Activated naive CD4-positive, alpha-beta T cell treated with anti-CD3 and anti-CD28 coated beads, Interleukin-2, amount 50 U/mL, for 24 hours (primary cell): ENCODE results near the gene ZNF425.

Experiments
- H3K27ac Mint-ChIP-seq: one replicate; pipeline ENCODE4 v1.8.0; 2021; ENCODE audit warnings: mild to moderate bottlenecking, mixed read lengths
- H3K27me3 Mint-ChIP-seq: one replicate; pipeline ENCODE4 v1.8.0; 2021; ENCODE audit warnings: mixed read lengths
- H3K36me3 Mint-ChIP-seq: one replicate; pipeline ENCODE4 v1.8.0; 2021; ENCODE audit warnings: mixed read lengths
- H3K4me1 Mint-ChIP-seq: one replicate; pipeline ENCODE4 v1.8.0; 2021; ENCODE audit warnings: mixed read lengths
- H3K4me3 Mint-ChIP-seq: one replicate; pipeline ENCODE4 v1.8.0; 2021; ENCODE audit warnings: mild to moderate bottlenecking, mixed read lengths
- H3K9me3 Mint-ChIP-seq: one replicate; pipeline ENCODE4 v1.8.0; 2021; ENCODE audit warnings: mixed read lengths

Gene ZNF425, protein sequence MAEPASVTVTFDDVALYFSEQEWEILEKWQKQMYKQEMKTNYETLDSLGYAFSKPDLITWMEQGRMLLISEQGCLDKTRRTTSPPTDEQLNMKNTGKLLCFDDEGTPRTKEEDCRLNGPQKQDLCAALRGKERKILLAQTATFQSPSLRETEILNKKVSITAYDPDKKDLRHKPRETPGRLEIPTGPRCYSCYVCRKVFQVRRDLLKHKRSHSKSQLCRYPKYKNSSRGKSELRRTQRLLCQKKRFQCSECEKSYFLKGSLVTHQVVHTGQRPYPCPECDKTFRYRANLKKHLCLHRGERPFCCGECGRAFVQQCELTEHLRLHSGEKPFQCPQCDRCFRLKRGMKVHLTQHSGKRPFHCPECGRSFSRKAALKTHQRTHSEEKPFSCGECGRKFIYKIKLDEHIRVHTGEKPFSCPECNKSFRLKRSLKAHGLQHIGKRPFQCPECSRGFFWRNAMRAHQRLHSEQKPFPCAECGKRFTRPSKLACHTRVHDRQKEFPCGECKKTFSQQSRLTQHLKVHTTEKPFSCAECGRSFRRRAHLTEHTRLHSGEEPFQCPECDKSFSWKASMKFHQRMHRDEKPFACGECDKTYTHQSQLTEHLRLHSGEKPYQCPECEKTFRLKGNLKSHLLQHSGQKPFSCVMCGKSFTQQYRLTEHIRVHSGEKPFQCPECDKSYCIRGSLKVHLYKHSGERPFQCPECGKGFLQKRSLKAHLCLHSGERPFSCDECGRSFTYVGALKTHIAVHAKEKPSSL

DNA sequence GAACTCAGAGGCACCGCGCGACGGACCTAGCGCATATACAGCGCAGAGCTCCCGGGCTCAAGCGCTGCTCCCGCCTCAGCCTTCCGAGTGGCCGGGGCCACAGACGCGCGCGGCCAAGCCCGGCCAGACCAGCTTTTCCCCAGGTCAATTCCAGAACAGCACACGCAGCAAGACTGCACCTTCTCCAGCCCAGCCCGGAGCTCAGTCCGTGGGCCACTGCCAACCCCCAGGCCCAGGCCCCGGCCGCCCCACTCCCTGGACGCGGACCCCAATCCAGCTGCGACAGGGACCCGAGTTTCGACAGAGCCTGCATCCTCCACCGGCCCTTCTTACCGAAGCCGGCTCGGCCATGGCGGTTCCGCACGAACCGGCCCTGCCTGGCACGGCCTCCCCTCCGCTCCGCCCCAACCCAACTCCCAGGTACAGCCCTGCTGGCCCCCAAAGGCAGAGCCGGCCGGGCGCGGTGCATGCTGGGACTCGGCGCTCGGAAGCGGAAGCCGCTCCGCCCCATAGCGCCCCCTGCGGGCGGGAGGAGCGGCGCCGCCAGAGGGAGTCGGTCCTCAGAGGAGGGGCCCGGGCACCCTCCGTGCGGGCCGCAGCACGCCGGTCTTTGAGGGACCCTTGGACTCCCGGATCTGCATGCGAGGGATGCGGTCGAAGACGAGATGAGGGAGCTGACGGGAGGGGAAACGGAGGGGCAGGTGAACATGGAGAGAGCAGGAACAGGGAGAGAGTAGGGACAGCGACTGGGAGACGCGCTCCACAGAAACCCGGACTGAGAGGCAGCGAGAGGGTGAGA, at the start of gene ZNF425:
Gene ZNF425, minus strand, starts transcription at position 462 of the 799 bp plus-strand sequence. Its CDS starts 111 bp downstream, at position 351.
- no peaks in the 10 kb centered on the region for H3K27me3 Mint-ChIP-seq
- H3K4me1 Mint-ChIP-seq: peaks cover 21% of the 10 kb centered on the region
- peaks cover 7% of the 10 kb centered on the region for H3K36me3 Mint-ChIP-seq
- no peaks in the 10 kb centered on the region for H3K9me3 Mint-ChIP-seq
- peak within 1 kb of the TSS; percentile 99 for H3K27ac Mint-ChIP-seq
- peak within 1 kb of the TSS; percentile 96 for H3K4me3 Mint-ChIP-seq

DNA sequence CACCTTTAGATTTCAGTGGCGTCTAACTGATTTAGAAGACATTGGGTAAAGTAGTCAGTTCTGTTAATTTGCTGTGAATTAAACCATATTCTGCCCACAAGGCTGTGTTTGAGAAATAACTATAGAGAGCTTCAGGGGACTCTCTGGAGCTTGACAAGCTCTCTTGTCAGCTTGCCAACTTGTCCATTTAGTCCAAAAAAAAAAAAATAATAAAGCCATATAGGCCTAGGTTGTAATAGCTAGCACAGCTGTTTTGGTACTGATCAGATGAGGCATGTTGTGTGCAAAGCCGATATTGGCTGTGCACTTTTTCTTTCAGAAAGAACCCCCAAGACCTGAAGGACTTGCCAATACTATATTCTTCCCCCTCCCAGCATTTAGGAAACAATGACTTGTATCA, 49.0 kb upstream of the ZNF425 start:
- H3K36me3 Mint-ChIP-seq: peaks cover 22% of the 10 kb centered on the region
- H3K4me1 Mint-ChIP-seq: peaks cover 3% of the 10 kb centered on the region
- H3K27me3 Mint-ChIP-seq: no peaks in the 10 kb centered on the region
- H3K27ac Mint-ChIP-seq: no peak overlapping the region
- no peak overlapping the region for H3K4me3 Mint-ChIP-seq
- no peaks in the 10 kb centered on the region for H3K9me3 Mint-ChIP-seq

DNA sequence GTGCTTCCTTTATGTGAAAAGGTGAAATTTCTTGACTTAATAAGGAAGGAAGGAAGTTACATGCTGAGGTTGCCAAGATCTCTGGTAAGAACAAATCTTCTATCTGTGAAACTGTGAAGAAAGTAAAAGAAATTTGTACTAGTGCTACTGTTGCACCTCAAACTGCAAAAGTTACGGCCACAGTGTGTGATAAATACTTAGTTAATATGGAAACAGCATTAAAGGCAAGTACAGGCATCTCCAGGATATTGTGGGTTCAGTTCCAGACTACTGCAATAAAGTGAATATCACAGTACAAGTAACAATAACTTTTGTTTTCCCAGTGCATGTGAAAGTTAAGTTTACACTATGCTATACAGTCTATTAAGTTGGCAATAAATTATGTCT, 46.4 kb upstream of the ZNF425 start:
- Mint-ChIP-seq H3K4me3 (no peak overlapping the region), H3K9me3 (no peaks in the 10 kb centered on the region), H3K27ac (no peak overlapping the region), H3K36me3 (peaks cover 11% of the 10 kb centered on the region), H3K4me1 (peaks cover 3% of the 10 kb centered on the region), H3K27me3 (no peaks in the 10 kb centered on the region)

DNA sequence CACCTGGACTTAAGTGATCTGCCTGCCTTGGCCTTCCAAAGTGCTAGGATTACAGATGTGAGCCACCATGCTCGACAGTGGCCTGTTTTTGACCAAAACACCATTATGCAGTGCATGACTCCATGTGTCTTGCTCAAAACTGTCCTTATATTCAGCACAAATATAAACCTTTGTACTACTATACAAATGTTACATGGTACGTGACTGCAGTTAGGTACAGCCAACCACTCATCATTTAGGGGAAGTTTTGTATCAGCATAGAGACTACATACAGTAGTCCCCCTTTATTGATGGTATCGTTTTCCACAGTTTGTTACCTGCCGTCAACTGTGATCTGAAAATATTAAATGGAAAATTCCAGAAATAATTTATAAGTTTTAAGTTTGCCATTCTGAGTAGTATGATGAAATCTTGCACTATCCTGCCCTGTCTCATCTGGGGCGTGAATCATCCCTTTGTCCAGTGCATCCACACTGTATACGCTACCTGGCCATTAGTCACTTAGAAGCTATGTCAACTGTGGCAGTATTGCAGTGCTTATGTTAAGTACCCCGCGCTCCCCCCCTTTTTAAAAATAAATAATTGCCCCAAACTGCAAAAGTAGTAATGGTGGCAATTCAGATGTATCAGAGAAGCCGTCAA, 45.9 kb upstream of the ZNF425 start:
- peaks cover 6% of the 10 kb centered on the region for H3K36me3 Mint-ChIP-seq
- no peaks in the 10 kb centered on the region for H3K27me3 Mint-ChIP-seq
- H3K4me1 Mint-ChIP-seq: peaks cover 3% of the 10 kb centered on the region
- no peak overlapping the region for H3K27ac Mint-ChIP-seq
- no peaks in the 10 kb centered on the region for H3K9me3 Mint-ChIP-seq
- no peak overlapping the region for H3K4me3 Mint-ChIP-seq

DNA sequence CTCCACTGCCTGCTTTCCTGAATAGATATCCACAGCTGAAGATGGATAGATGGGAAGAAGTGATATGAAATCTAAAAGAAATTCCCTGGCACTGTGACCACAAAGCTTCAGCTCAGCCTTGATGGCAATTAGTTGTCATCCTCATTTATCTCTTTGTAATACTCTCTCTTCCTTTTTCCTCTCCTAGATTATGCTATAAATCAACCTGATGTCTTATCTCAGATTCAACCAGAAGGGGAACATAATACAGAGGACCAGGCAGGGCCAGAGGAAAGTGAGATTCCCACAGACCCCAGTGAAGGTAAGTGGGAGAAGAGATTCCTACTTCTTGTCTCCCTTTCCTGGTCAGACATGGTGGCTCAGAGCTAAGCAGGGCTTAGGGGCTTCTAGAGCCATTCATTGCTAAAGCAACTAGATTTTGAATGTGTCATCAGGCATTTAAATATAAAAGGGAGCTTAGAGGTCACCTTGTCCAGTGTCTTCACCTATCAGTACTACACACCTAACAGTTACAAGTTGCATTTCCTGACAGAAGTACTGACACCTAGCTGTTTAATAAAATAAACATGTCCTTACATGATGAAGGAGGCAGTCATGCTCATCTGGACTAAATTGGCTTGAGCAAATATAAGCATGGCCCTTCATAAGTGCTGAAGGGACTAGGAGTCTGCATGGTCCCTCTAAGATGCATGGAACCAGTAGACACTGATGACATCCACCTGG, 40.7 kb upstream of the ZNF425 start:
- Mint-ChIP-seq H3K4me3 (no peak overlapping the region), H3K27ac (peak overlapping the region; percentile 84), H3K27me3 (no peaks in the 10 kb centered on the region), H3K36me3 (peaks cover 5% of the 10 kb centered on the region), H3K4me1 (peaks cover 6% of the 10 kb centered on the region), H3K9me3 (no peaks in the 10 kb centered on the region)

DNA sequence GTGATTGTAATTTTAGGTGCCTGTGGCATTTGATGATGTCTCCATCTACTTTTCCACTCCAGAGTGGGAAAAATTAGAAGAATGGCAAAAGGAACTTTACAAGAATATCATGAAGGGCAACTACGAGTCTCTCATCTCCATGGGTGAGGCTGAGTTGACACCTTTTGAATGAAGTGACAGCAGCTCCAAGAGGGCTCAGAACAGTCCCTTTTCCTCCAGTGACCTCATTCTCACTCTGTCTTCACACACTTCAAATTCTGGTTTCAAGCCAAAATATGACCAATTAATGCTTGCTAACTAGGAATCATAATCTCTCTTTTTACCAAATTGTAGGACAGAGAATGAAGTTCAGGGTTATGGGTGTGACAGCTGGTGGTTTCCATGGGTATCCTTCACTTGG, 40.0 kb upstream of the ZNF425 start:
- peaks cover 10% of the 10 kb centered on the region for H3K4me1 Mint-ChIP-seq
- peak overlapping the region; percentile 84 for H3K27ac Mint-ChIP-seq
- peaks cover 5% of the 10 kb centered on the region for H3K36me3 Mint-ChIP-seq
- H3K9me3 Mint-ChIP-seq: no peaks in the 10 kb centered on the region
- H3K4me3 Mint-ChIP-seq: no peak overlapping the region
- no peaks in the 10 kb centered on the region for H3K27me3 Mint-ChIP-seq

DNA sequence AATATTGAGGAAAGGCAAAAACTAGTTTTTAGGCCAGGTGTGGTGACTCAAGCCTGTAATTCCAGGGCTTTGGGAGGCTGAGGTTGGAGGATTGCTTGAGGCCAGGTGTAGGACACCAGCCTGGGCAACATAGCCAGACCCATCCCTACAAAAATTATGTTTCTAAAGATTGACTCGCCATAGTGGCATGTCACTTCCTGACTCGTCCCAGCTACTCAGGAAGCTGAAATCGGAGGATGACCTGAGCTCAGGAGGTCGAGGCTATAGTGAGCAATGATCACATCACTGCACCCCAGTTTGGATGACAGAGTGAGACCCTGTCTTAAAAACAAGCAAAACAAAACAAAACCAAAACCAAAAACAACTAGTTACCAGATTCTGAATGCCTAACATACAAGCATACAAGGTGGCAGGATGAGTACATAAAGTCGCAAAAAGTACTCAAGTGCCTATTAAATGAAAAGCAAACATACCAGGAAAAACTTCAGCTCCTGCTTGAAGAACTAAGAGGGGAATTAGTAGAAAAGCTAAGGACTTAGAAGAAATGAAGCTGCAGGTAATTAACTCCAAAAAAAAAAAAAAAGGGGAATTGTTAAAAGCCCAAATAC, 35.2 kb upstream of the ZNF425 start:
- no peak overlapping the region for H3K27ac Mint-ChIP-seq
- no peaks in the 10 kb centered on the region for H3K27me3 Mint-ChIP-seq
- peaks cover 10% of the 10 kb centered on the region for H3K36me3 Mint-ChIP-seq
- H3K9me3 Mint-ChIP-seq: no peaks in the 10 kb centered on the region
- peaks cover 29% of the 10 kb centered on the region for H3K4me1 Mint-ChIP-seq
- H3K4me3 Mint-ChIP-seq: no peak overlapping the region

DNA sequence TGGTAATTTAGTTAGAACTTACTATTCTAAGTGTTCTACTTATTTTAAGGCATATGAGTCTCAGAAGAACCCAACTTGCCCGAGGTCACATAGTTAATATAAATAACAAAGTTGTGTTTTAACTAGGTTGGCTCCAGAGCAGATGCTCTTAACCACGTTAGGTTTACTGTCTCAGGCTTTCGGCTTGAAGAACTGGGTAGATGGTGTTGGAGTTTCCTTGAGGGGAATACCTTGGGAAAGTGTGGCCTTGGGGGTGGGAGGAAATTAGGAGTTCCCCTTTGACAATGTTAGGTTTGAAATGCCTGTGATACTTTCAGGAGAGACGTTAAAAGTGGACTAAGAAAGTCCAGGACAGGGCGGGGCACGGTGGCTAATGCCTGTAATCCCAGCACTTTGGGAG, 30.8 kb upstream of the ZNF425 start:
- H3K27ac Mint-ChIP-seq: no peak overlapping the region
- H3K27me3 Mint-ChIP-seq: no peaks in the 10 kb centered on the region
- H3K36me3 Mint-ChIP-seq: peaks cover 13% of the 10 kb centered on the region
- no peak overlapping the region for H3K4me3 Mint-ChIP-seq
- H3K9me3 Mint-ChIP-seq: no peaks in the 10 kb centered on the region
- H3K4me1 Mint-ChIP-seq: peaks cover 36% of the 10 kb centered on the region

DNA sequence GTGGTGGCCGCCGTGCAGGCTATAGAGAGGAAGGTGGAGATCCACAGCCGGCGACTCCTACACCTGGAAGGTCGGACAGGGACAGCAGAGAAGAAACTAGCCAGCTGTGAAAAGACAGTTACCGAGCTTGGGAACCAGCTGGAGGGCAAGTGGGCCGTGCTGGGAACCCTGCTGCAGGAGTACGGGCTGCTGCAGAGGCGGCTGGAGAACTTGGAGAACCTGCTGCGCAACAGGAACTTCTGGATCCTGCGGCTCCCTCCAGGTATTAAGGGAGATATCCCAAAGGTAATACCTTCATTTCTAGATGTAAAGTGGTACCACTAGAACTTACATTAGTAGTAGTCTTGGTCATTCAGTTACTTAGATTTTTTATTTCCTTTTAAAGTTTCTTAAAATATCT, 27.9 kb upstream of the ZNF425 start:
- H3K9me3 Mint-ChIP-seq: no peaks in the 10 kb centered on the region
- H3K27ac Mint-ChIP-seq: no peak overlapping the region
- H3K4me3 Mint-ChIP-seq: no peak overlapping the region
- H3K4me1 Mint-ChIP-seq: peaks cover 35% of the 10 kb centered on the region
- no peaks in the 10 kb centered on the region for H3K27me3 Mint-ChIP-seq
- H3K36me3 Mint-ChIP-seq: peaks cover 18% of the 10 kb centered on the region

DNA sequence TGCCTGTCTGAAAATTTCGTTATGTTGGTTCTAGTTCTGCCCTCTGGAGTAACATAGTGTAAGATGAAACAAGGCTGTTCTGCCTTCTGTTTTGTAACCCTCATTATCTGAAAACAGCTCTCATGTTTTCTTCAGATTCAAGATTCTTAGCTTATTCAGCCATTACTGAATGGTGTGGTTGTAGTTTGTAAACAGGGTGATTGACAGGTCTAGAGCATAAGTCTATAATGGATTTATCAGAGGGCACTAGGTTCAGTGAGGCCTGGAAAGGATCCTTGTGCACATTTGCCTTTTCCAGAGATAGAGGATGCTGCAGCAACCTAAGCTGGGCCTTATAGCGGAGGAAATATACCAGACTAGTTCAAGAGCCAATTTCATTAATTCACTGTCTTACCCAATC, 27.2 kb upstream of the ZNF425 start:
- H3K27me3 Mint-ChIP-seq: no peaks in the 10 kb centered on the region
- peaks cover 18% of the 10 kb centered on the region for H3K36me3 Mint-ChIP-seq
- peaks cover 40% of the 10 kb centered on the region for H3K4me1 Mint-ChIP-seq
- no peaks in the 10 kb centered on the region for H3K9me3 Mint-ChIP-seq
- peak overlapping the region; percentile 8 for H3K4me3 Mint-ChIP-seq
- H3K27ac Mint-ChIP-seq: no peak overlapping the region

DNA sequence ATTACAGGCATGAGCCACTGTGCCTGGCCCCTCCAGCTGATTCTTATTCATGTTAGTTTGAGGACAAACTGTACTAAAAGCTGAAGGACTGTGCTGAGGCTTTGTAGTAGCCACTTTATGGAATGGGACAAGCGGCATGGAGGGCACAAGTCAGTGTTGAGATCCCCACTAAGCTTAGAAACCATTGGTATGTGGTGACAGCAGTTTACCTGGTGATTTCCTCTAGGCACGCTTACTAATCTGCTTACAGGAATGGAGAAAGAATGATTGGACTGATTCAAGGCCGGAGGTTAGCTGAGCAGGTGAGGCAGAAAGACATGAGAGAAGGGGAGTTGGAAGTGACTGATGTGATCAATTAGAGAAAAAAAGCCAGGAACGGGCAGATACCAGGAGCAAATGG, 24.9 kb upstream of the ZNF425 start:
- Mint-ChIP-seq H3K9me3 (no peaks in the 10 kb centered on the region), H3K4me1 (peaks cover 42% of the 10 kb centered on the region), H3K27me3 (no peaks in the 10 kb centered on the region), H3K27ac (peak overlapping the region; percentile 57), H3K4me3 (peak overlapping the region; percentile 40), H3K36me3 (peaks cover 14% of the 10 kb centered on the region)

DNA sequence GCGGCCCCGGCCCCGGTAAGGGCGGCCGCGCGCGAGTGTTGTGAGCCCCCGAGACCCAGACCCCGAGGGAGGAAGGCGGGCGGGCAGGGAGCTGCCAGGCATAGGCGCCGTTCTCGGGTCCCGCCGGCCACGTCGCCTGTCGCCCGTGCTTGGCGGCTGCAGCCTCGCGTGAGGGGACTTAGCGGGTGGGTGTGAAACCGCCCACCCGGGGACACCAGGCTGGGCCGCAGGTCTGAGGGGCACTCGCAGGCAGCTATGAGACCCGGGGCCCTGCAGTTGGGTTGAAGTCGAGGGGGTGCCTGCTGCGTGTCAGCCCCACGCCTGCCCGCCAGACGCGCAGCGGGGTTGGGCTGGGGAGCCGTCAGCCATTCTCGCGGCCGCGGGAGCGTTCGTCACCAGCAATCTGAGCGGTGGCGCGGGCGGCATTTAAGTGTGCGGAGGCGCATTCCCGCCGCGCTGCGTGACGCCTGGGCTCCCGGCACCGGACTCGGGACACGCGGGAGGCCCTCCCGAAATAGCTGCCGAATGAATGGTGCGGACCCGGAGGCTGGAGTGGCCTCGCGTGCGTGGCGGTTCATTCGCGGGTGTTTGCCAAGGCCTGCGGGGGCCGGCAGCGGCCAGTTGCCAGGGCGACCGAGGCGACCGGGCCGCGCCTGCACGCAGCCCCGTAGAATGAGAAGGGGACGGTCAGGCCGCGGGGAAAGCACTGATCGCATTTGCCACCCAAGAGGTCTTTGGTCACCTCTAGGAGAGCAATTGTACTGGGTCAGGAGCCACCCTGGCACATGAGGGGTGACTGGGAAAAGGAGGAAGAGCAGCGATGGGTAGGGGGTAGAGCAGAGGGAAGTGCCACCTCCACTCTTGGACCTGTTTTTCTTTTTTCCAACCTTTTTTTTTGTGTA, 21.9 kb upstream of the ZNF425 start:
- Mint-ChIP-seq H3K4me3 (peak overlapping the region; percentile 87), H3K27me3 (no peaks in the 10 kb centered on the region), H3K36me3 (peaks cover 7% of the 10 kb centered on the region), H3K4me1 (peaks cover 41% of the 10 kb centered on the region), H3K27ac (peak overlapping the region; percentile 55), H3K9me3 (no peaks in the 10 kb centered on the region)

DNA sequence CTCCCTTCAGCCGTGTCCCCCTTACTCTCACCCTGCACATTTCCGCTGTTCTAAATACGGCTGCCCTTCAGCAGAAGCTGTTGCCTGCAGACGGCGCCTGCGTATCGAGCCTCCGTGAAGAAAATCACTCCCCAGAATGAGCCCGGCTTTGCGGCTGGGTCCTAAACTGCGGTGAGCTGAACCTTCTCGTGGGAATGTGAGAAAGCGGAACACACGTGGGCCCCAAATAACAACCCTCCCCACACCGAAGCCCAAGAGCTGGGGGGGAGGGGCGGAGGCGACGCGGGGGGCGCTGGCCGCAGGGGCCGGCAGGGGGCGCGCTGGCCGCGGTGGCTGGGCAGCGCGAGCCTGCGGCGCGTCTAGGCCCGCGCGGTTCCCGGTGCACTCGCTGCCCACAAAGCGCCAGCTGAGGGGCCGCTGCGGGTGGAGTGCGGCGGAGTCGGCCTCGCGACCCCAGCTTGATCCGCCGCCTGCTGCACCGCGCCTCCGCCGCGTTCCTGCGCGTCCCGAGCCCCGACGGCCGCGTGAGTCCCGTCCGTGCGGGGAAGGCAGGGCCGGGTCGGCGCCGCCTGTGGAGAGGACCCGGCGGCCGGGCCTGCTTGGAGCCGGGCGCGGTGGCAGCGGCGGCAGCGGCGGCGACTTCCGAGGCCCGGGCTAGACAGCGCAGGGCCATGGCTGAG, 21.1 kb upstream of the ZNF425 start, which contains the start of gene ZNF398:
Gene ZNF398, plus strand, starts transcription at position 382 of the 680 bp plus-strand sequence. Its CDS starts 290 bp downstream, at position 672.
- Mint-ChIP-seq H3K36me3 (peaks cover 7% of the 10 kb centered on the region), H3K27ac (peak within 1 kb of the TSS; percentile 97), H3K27me3 (no peaks in the 10 kb centered on the region), H3K4me1 (peaks cover 41% of the 10 kb centered on the region), H3K4me3 (peak within 1 kb of the TSS; percentile 98), H3K9me3 (no peaks in the 10 kb centered on the region)
